HFFc6 (cell line): ENCODE data around the gene PTPRR. TPM values are rescaled to one million over a fixed set of nuclear protein-coding genes. Genes with fewer than 3 reads are reported as not detected.

Source experiments
- DNase-seq: peaks from one replicate; pipeline ENCODE4 v3.0.0-alpha.2; 2018
- H3K27ac Mint-ChIP-seq: 2 replicates; pipeline ENCODE4 v1.8.0; 2020; ENCODE audit warnings: mild to moderate bottlenecking, mixed read lengths
- H3K27me3 Mint-ChIP-seq: 2 replicates; pipeline ENCODE4 v1.8.0; 2021; ENCODE audit warnings: mild to moderate bottlenecking, moderate library complexity, mixed read lengths; ENCODE audit not compliant: insufficient read depth
- H3K36me3 Mint-ChIP-seq: 2 replicates; pipeline ENCODE4 v1.8.0; 2021; ENCODE audit warnings: low read depth, mixed read lengths
- H3K4me1 Mint-ChIP-seq: 2 replicates; pipeline ENCODE4 v1.8.0; 2020; ENCODE audit warnings: low read depth, mixed read lengths
- H3K4me3 Mint-ChIP-seq: 2 replicates; pipeline ENCODE4 v1.8.0; 2020; ENCODE audit warnings: mild to moderate bottlenecking, moderate library complexity, mixed read lengths
- H3K9me3 Mint-ChIP-seq: 2 replicates; pipeline ENCODE4 v1.8.0; 2020; ENCODE audit warnings: mild to moderate bottlenecking, mixed read lengths
- total RNA-seq, 6 experiments: library from RNA; stranded (reverse); fragmentation: NEBNext Ultra II Directional; extraction: Animal tissue kit (Norgen Biotek cat#: 25700); gene quantifications; 2 replicates in 1 of 6; 3 replicates in 5 of 6; pipeline ENCODE4 v1.2.3, GENCODE V29; 2021
- TF ChIP-seq, protein P1 (sequence below): fragments of 200-600 bp; sonication (generic); IDR thresholded peaks from 2 replicates; pipeline ENCODE4 v1.5.0; 2021; ENCODE audit warnings: antibody characterized with exemption, mild to moderate bottlenecking

PTPRR gene
- total RNA-seq, 6 experiments from 2014 or later: 0.40 to 1.1 (median 0.48) TPM

DNA sequence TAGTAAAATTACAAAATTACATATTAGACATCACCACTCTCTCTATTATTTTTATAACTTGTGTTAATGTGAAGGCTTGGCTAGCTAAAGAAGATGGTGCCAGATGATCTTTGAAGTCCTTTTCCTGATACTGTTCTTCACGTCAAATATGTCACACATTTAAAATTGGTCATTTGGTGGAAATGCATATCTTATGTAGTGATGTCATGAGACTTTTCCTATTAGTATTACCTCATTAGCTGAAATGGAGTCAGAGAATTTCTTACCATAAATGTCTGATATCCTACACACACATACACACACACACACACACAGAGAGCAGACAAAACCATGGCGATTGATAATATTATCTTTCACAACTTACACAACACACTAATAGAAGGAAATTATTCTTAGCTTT lies 158.5 kb downstream of the PTPRR start:
- no peaks in the 10 kb centered on the region for H3K36me3 Mint-ChIP-seq
- DNase-seq: no peak
- H3K27me3 Mint-ChIP-seq: no peaks in the 10 kb centered on the region; the same call in 1 of the 2 replicates
- no peak overlapping the region for H3K4me3 Mint-ChIP-seq
- TF ChIP-seq, protein P1, sequence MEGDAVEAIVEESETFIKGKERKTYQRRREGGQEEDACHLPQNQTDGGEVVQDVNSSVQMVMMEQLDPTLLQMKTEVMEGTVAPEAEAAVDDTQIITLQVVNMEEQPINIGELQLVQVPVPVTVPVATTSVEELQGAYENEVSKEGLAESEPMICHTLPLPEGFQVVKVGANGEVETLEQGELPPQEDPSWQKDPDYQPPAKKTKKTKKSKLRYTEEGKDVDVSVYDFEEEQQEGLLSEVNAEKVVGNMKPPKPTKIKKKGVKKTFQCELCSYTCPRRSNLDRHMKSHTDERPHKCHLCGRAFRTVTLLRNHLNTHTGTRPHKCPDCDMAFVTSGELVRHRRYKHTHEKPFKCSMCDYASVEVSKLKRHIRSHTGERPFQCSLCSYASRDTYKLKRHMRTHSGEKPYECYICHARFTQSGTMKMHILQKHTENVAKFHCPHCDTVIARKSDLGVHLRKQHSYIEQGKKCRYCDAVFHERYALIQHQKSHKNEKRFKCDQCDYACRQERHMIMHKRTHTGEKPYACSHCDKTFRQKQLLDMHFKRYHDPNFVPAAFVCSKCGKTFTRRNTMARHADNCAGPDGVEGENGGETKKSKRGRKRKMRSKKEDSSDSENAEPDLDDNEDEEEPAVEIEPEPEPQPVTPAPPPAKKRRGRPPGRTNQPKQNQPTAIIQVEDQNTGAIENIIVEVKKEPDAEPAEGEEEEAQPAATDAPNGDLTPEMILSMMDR: no peak
- H3K27ac Mint-ChIP-seq: no peak overlapping the region
- no peaks in the 10 kb centered on the region for H3K9me3 Mint-ChIP-seq
- H3K4me1 Mint-ChIP-seq: no peaks in the 10 kb centered on the region

- H3K4me3 Mint-ChIP-seq: no peak overlapping the region
- H3K36me3 Mint-ChIP-seq: no peaks in the 10 kb centered on the region
- peaks cover 14% of the 10 kb centered on the region for H3K4me1 Mint-ChIP-seq
- no peaks in the 10 kb centered on the region for H3K9me3 Mint-ChIP-seq
- TF ChIP-seq, protein P1: no peak
- H3K27me3 Mint-ChIP-seq: peaks cover under 1% of the 10 kb centered on the region; the same call in 1 of the 2 replicates
- no peak overlapping the region for H3K27ac Mint-ChIP-seq
- no peak for DNase-seq
Measured at GRCh38 chr12:70759161-70759918, 161.2 kb downstream of the PTPRR start.

GRCh38 chr12:70758494-70758845 lies 162.1 kb downstream of the PTPRR start:
- Mint-ChIP-seq H3K4me1 (peaks cover 18% of the 10 kb centered on the region), H3K9me3 (no peaks in the 10 kb centered on the region), H3K36me3 (no peaks in the 10 kb centered on the region), H3K27me3 (peaks cover 3% of the 10 kb centered on the region; the same call in 1 of the 2 replicates), H3K4me3 (no peak overlapping the region), H3K27ac (no peak overlapping the region)
- no peak for DNase-seq
- TF ChIP-seq, protein P1: no peak

- DNase-seq: no peak
- no peaks in the 10 kb centered on the region for H3K9me3 Mint-ChIP-seq
- peaks cover 18% of the 10 kb centered on the region for H3K4me1 Mint-ChIP-seq
- no peak overlapping the region for H3K27ac Mint-ChIP-seq
- H3K27me3 Mint-ChIP-seq: peaks cover 3% of the 10 kb centered on the region; the same call in 1 of the 2 replicates
- TF ChIP-seq, protein P1: no peak
- no peaks in the 10 kb centered on the region for H3K36me3 Mint-ChIP-seq
- no peak overlapping the region for H3K4me3 Mint-ChIP-seq
Measured at GRCh38 chr12:70757830-70758493, 162.6 kb downstream of the PTPRR start.

- Mint-ChIP-seq H3K27ac (no peak overlapping the region), H3K36me3 (no peaks in the 10 kb centered on the region), H3K9me3 (no peaks in the 10 kb centered on the region), H3K4me1 (peaks cover 18% of the 10 kb centered on the region), H3K27me3 (peaks cover 3% of the 10 kb centered on the region; the same call in 1 of the 2 replicates), H3K4me3 (no peak overlapping the region)
- no peak for DNase-seq
- TF ChIP-seq, protein P1: no peak
Measured at GRCh38 chr12:70756791-70757190, 163.7 kb downstream of the PTPRR start.
